ENCODE measurements around the gene CPN1. TPM values are rescaled to one million over a fixed set of nuclear protein-coding genes. Genes with fewer than 3 reads are reported as not detected.
A peak's percentile ranks its signal among the peaks of the same experiment; 100 is the strongest.
"Not testable (repeated sequence)": the region's sequence is repeated elsewhere in the genome, so short reads cannot be mapped to it uniquely, and the experiment has no call there.

Gene CPN1
- total RNA-seq, 4 donors from 2014 or later = 0.20 TPM; not detected in 3

GRCh38 chr10:100014071-100014762 lies 67.5 kb downstream of the CPN1 start:
- in situ Hi-C loops (cut with MboI; ENCODE audit: low sequenced_read_pairs in 4 of 4) = loop anchor here in 2 of 4 donors (10.0 to 25.0 kb wide), 2 partner anchors 102 to 169 kb away; no protein-coding TSS in a partner anchor
- H3K4me1 ChIP-seq = peaks cover 0 to 4% of the 10 kb centered on the region in 2 donors
- no peak overlapping the region for H3K4me3 ChIP-seq
- H3K36me3 ChIP-seq = no peaks in the 10 kb centered on the region
- H3K9me3 ChIP-seq = no peaks in the 10 kb centered on the region
- ATAC-seq (no peak), DNase-seq (no peak)
- no peak overlapping the region for H3K27ac ChIP-seq
- H3K27me3 ChIP-seq = no peaks in the 10 kb centered on the region
- intact Hi-C loops (cut with DNase I; ENCODE audit: low total_unique reads) = loop anchor here (5.0 to 10.0 kb wide), 3 partner anchors 37 to 523 kb away; partner anchors contain the start of gene HIF1AN
- TF ChIP-seq POLR2A (IDR thresholded peaks at IDR 0.05) (no peak), CTCF (IDR thresholded peaks at IDR 0.05 in 4 of 5, conservative IDR thresholded peaks at IDR 0.05 in 1 of 5) (no peak)

- no peaks in the 10 kb centered on the region for H3K9me3 ChIP-seq
- H3K27ac ChIP-seq = no peak overlapping the region
- intact Hi-C loops (cut with DNase I; ENCODE audit: low total_unique reads) = loop anchor here (5.0 to 10.0 kb wide), 3 partner anchors 36 to 524 kb away; partner anchors contain the start of gene HIF1AN
- DNase-seq = no peak
- in situ Hi-C loops (cut with MboI; ENCODE audit: low sequenced_read_pairs in 4 of 4) = loop anchor here in 2 of 4 donors (10.0 to 25.0 kb wide), 2 partner anchors 101 to 169 kb away; no protein-coding TSS in a partner anchor
- no peak for ATAC-seq
- TF ChIP-seq POLR2A (IDR thresholded peaks at IDR 0.05) = no peak
- TF ChIP-seq CTCF (IDR thresholded peaks at IDR 0.05 in 4 of 5, conservative IDR thresholded peaks at IDR 0.05 in 1 of 5) = no peak
- H3K4me1 ChIP-seq = peaks cover 2 to 10% of the 10 kb centered on the region in 2 donors
- no peaks in the 10 kb centered on the region for H3K36me3 ChIP-seq
- no peak overlapping the region for H3K4me3 ChIP-seq
- no peaks in the 10 kb centered on the region for H3K27me3 ChIP-seq
Measured at GRCh38 chr10:100013621-100014020, 68.0 kb downstream of the CPN1 start.

DNA sequence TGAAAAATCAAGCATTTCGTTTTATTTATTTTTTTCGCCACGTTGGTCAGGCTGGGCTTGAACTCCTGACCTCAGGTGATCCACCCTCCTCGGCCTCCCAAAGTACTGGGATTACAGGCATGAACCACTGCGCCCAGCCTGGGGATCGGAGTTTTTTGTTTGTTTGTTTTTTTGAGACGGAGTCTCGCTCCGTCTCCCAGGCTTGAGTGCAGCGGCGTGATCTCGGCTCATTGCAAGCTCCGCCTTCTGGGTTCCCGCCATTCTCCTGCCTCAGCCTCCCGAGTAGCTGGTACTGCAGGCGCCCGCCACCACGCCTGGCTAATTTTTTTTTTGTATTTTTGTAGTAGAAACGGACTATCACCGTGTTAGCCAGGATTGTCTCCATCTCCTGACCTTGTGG lies 69.8 kb downstream of the CPN1 start:
- not testable (repeated sequence) for H3K9me3 ChIP-seq, ATAC-seq, H3K27me3 ChIP-seq, DNase-seq, H3K27ac ChIP-seq, H3K36me3 ChIP-seq, H3K4me3 ChIP-seq
- intact Hi-C loops (cut with DNase I; ENCODE audit: low total_unique reads) = loop anchor here (5.0 to 10.0 kb wide), 3 partner anchors 35 to 525 kb away; partner anchors contain the start of gene HIF1AN
- peaks cover 20 to 28% of the 10 kb centered on the region in 2 donors for H3K4me1 ChIP-seq
- in situ Hi-C loops (cut with MboI; ENCODE audit: low sequenced_read_pairs in 4 of 4) = loop anchor here in 2 of 4 donors (10.0 to 25.0 kb wide), 2 partner anchors 100 to 167 kb away; no protein-coding TSS in a partner anchor

DNA sequence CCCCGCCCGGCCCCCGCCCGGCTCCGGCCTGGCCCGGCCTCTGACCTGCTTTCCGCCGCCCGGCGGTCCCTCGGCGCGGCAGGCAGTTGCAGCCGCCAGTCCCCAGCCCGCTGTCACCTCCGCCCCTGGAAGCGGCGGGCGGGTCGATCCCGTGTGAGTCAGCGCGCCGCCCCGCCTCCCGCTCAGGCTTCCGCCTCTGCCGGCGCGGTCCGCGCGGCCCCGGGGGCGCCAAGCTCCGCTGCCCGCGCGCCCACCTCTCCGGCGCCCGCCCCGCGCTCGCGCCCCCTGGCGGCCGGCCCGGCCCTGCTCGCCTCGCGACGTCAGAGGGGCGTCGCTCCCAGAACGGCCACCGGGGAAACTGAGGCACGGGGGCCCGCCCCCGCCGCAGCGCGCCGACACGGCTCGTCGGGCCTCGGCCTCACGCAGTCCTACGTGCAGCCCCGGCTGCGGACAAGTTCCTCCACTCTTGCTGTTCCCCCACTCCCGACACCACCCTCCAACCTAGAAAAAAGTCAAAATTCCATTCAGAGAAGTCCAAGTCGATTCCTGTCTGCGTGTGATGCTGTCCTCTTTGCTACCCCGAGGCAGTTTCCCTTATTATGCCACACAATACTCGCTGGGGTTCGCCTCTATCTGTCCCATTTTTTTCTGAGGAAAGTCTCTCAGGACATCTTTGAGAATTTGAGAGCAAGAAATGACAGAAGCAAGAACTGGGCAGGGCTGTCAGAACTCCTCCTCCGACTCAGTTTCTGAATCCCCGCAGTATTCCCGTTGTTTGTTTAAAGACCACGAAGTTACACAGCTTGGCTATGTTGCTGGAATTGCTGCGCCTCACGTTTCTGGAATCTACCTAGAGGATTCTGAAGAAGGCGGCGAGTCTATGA lies 71.6 kb downstream of the CPN1 start, which contains the start of gene DNMBP:
TSS of gene DNMBP (minus strand) at position 155 of the 884 bp plus-strand sequence. CDS start 37,823 bp downstream, outside the sequence.
- peak; percentile 74 for TF ChIP-seq POLR2A (IDR thresholded peaks at IDR 0.05)
- peak; percentile 41 to 88 (median 83) for TF ChIP-seq CTCF (IDR thresholded peaks at IDR 0.05 in 4 of 5, conservative IDR thresholded peaks at IDR 0.05 in 1 of 5)
- H3K4me1 ChIP-seq = peaks cover 38 to 40% of the 10 kb centered on the region in 2 donors

More for the DNA sequence above, 71.6 kb downstream of the CPN1 start, which contains the start of gene DNMBP:
- no peaks in the 10 kb centered on the region for H3K27me3 ChIP-seq
- ATAC-seq (peak; percentile 90 to 93), DNase-seq (peak; percentile 55 to 72)
- H3K36me3 ChIP-seq = no peaks in the 10 kb centered on the region
- in situ Hi-C loops (cut with MboI; ENCODE audit: low sequenced_read_pairs in 4 of 4) (loop anchor here in 2 of 4 donors (10.0 to 25.0 kb wide), 2 partner anchors 98 to 165 kb away; no protein-coding TSS in a partner anchor), intact Hi-C loops (cut with DNase I; ENCODE audit: low total_unique reads) (loop anchor here (1.0 to 10.0 kb wide), 5 partner anchors 33 to 527 kb away; partner anchors contain the start of gene HIF1AN)
- peak within 1 kb of the TSS; percentile 85 to 99 (median 89) for H3K4me3 ChIP-seq
- no peaks in the 10 kb centered on the region for H3K9me3 ChIP-seq
- peak within 1 kb of the TSS; percentile 82 to 87 (median 84) for H3K27ac ChIP-seq

Measured in gastrocnemius medialis (tissue), 4 donors.